ENCODE data around the gene MORC4. TPM values are rescaled to one million over a fixed set of nuclear protein-coding genes. Genes with fewer than 3 reads are reported as not detected.

Gene MORC4
- total RNA-seq, 1 experiment from 2014 or later: 32.7 TPM

Other genes with a start within 250 kb of the MORC4 start
- gene TBC1D8B, start 197.5 kb downstream of the MORC4 start, total RNA-seq (2014; rRNA removed; shearing (Covaris generic)): 3.0 and 3.6 TPM in 2 replicates
- gene RIPPLY1, start 96.9 kb downstream of the MORC4 start, total RNA-seq (2014; rRNA removed; shearing (Covaris generic)): not detected in 2 replicates
- not detected in 2 replicates for gene CLDN2, start 79.8 kb downstream of the MORC4 start, total RNA-seq (2014; rRNA removed; shearing (Covaris generic))
- gene RBM41, start 118.6 kb upstream of the MORC4 start, total RNA-seq (2014; rRNA removed; shearing (Covaris generic)): 20.7 and 21.1 TPM in 2 replicates
- gene NUP62CL, start 206.2 kb upstream of the MORC4 start, total RNA-seq (2014; rRNA removed; shearing (Covaris generic)): 11.8 and 12.6 TPM in 2 replicates
- gene DNAAF6, start 206.4 kb upstream of the MORC4 start, total RNA-seq (2014; rRNA removed; shearing (Covaris generic)): not detected in 2 replicates

Measured in NCI-H460 (cell line).